GM12878 (cell line): ENCODE measurements around the gene NFASC. TPM values are rescaled to one million over a fixed set of nuclear protein-coding genes. Genes with fewer than 3 reads are reported as not detected.

Experiments
- ATAC-seq: fragments of 200-7000 bp; cut with Tn5 transposase; 3 replicates; pipeline ENCODE4 v1.9.1; 2020; ENCODE audit warnings: mild to moderate bottlenecking, moderate library complexity
- BruUV-seq: library from RNA; stranded (reverse); fragments of 400-500 nt; replicated peaks from 2 replicates; lab custom pipeline; 2021; lab: Mats Ljungman, UMichigan
- CTCF ChIA-PET: fragments of 300-600 bp; sonication (Branson Sonifier 250); formaldehyde crosslinking; extraction: SDS; loops from one replicate; lab custom pipeline; 2021; ENCODE audit warnings: inconsistent platforms; lab: Yijun Ruan, JAX
- POLR2A ChIA-PET: fragments of 350-600 bp; formaldehyde crosslinking; extraction: SDS; loops from one replicate; lab custom pipeline; 2021; ENCODE audit warnings: inconsistent platforms; lab: Charles Lee
- RAD21 ChIA-PET: fragments of 300-600 bp; sonication (Branson Sonifier 250); formaldehyde crosslinking; loops from one replicate; lab custom pipeline; 2023; ENCODE audit warnings: antibody characterized with exemption; ENCODE audit not compliant: unreplicated experiment; lab: Charles Lee
- SMC1A ChIA-PET: fragments of 300-600 bp; sonication (Branson Sonifier 250); formaldehyde crosslinking; loops from one replicate; lab custom pipeline; 2023; ENCODE audit not compliant: unreplicated experiment, uncharacterized antibody; lab: Charles Lee
- DNase-seq: peaks from one replicate; pipeline ENCODE4 v3.0.0-alpha.2; 2011; ENCODE audit warnings: low read depth, low spot score
- FAIRE-seq: peaks from 3 replicates; lab custom pipeline; 2011; peaks lifted over from hg19 to GRCh38; lab: Jason Lieb, UNC
- H2AFZ ChIP-seq: 2 replicates; pipeline ENCODE4 v1.6.0; 2011; ENCODE audit warnings: low read depth, low read length, control low read depth; ENCODE audit not compliant: control insufficient read depth
- H3K27ac ChIP-seq: 2 replicates; pipeline ENCODE4 v1.5.1; 2011; ENCODE audit warnings: control low read depth; ENCODE audit not compliant: control insufficient read depth, insufficient read depth
- H3K27me3 ChIP-seq, 2 experiments: replicated peaks in 1 of 2; 2 replicates each; pipeline versions ENCODE4 v1.6.0 to v1.6.1; 2011; ENCODE audit warnings: low read length in 1 of 2; ENCODE audit not compliant: control insufficient read depth in 2 of 2, insufficient read depth in 2 of 2
- H3K36me3 ChIP-seq, 2 experiments: 2 replicates each; pipeline ENCODE4 v1.5.1; 2011; ENCODE audit warnings: low read length in 1 of 2; ENCODE audit not compliant: control insufficient read depth in 2 of 2, insufficient read depth in 2 of 2
- H3K4me1 ChIP-seq: 2 replicates; pipeline ENCODE4 v1.6.1; 2011; ENCODE audit warnings: mild to moderate bottlenecking, low read length, moderate library complexity, mixed read lengths; ENCODE audit not compliant: control insufficient read depth, insufficient read depth
- H3K4me2 ChIP-seq: 2 replicates; pipeline ENCODE4 v1.6.0; 2011; ENCODE audit warnings: control low read depth; ENCODE audit not compliant: control insufficient read depth, insufficient read depth
- H3K4me3 ChIP-seq: fragments of 200-600 bp; sonication (generic); 2 replicates; pipeline ENCODE4 v1.5.1; 2016
- H3K79me2 ChIP-seq: 2 replicates; pipeline ENCODE4 v1.6.0; 2011; ENCODE audit warnings: low read length; ENCODE audit not compliant: control insufficient read depth, insufficient read depth
- H3K9ac ChIP-seq: 2 replicates; pipeline ENCODE4 v1.8.0; 2011; ENCODE audit warnings: low read length, control low read depth, mixed read lengths; ENCODE audit not compliant: control insufficient read depth, insufficient read depth
- H3K9me3 ChIP-seq: replicated peaks from 3 replicates; pipeline ENCODE4 v1.5.1; 2011; ENCODE audit warnings: mild to moderate bottlenecking, low read length; ENCODE audit not compliant: control insufficient read depth, insufficient read depth
- H4K20me1 ChIP-seq: 2 replicates; pipeline ENCODE4 v1.6.0; 2011; ENCODE audit not compliant: control insufficient read depth, insufficient read depth
- CBX3 ChIP-seq: fragments of 200-600 bp; sonication (generic); IDR thresholded peaks from 2 replicates; pipeline ENCODE4 v1.6.1; 2016; ENCODE audit warnings: low read depth, borderline replicate concordance
- FOXM1 ChIP-seq: IDR thresholded peaks from 2 replicates; pipeline ENCODE4 v1.6.1; 2012; ENCODE audit warnings: low read depth, mild to moderate bottlenecking, inconsistent platforms, low read length, moderate library complexity
- JUNB ChIP-seq: IDR thresholded peaks from 2 replicates; pipeline ENCODE4 v1.6.1; 2016; ENCODE audit warnings: antibody characterized with exemption, mild to moderate bottlenecking
- MTA3 ChIP-seq: IDR thresholded peaks from 2 replicates; pipeline ENCODE4 v1.6.1; 2012; ENCODE audit warnings: low read length, inconsistent platforms, borderline replicate concordance
- MYC ChIP-seq: IDR thresholded peaks from 2 replicates; pipeline ENCODE4 v1.6.1; 2011; ENCODE audit warnings: mild to moderate bottlenecking, low read length, moderate library complexity, inconsistent platforms; ENCODE audit not compliant: insufficient read depth, insufficient replicate concordance, insufficient read length, severe bottlenecking
- NFXL1 ChIP-seq: fragments of 450-650 bp; IDR thresholded peaks from 2 replicates; pipeline ENCODE4 v1.6.1; 2017; ENCODE audit warnings: antibody characterized with exemption, mild to moderate bottlenecking, borderline replicate concordance
- RB1 ChIP-seq: fragments of 450-650 bp; formaldehyde crosslinking; IDR thresholded peaks from 2 replicates; pipeline ENCODE4 v1.6.1; 2017; ENCODE audit warnings: mild to moderate bottlenecking, borderline replicate concordance
- RFX5 ChIP-seq: IDR thresholded peaks from 2 replicates; pipeline ENCODE4 v1.6.1; 2011; ENCODE audit warnings: low read depth, low read length, improper control_type of control experiment
- SMAD5 ChIP-seq: IDR thresholded peaks from 2 replicates; pipeline ENCODE4 v1.6.1; 2016; ENCODE audit warnings: antibody characterized with exemption, low read depth
- SUZ12 ChIP-seq: fragments of 200-600 bp; sonication (generic); IDR thresholded peaks from one replicate; pipeline ENCODE4 v1.6.1; 2018; ENCODE audit warnings: antibody characterized with exemption, mild to moderate bottlenecking; ENCODE audit not compliant: unreplicated experiment
- WGBS: methylation state at CpG from one replicate; pipeline ENCODE4 v1.1.6; 2016; ENCODE audit warnings: low lambda C conversion rate; ENCODE audit not compliant: insufficient replicate concordance, insufficient coverage; ENCODE audit errors: missing lambda C conversion rate; 5-methylcytosine and 5-hydroxymethylcytosine counted together
- in situ Hi-C: fragments of 300-500 bp; cut with MboI; formaldehyde crosslinking; loops from 9 replicates; pipeline ENCODE4 v1.14.3; 2018; ENCODE audit warnings: mixed read lengths
- intact Hi-C: fragments of 100-400 bp; cut with micrococcal nuclease; formaldehyde crosslinking; loops from one replicate; pipeline ENCODE4 v1.14.2; 2022; ENCODE audit not compliant: unreplicated experiment
- polyA plus RNA-seq, 11 experiments: library from polyadenylated mRNA; depleted of rRNA in 4 of 11; unstranded in 6 of 11; stranded (reverse) in 5 of 11; fragments of >200 nt; fragmentation: Nextera tagmentation in 4 of 11; fragmentation: Illumina TruSeq in 1 of 11; extraction: Ambion mirVana in 4 of 11; extraction: Trizol in 1 of 11; gene quantifications; 1 replicate in 1 of 11; 2 replicates in 10 of 11; pipeline versions ENCODE4 v1.2.1 to v1.2.3, GENCODE V29; 2011 to 2016; ENCODE audit warnings: inconsistent platforms in 2 of 11, missing spikeins in 2 of 11, low read depth in 1 of 11
- total RNA-seq, 4 experiments: library from RNA; depleted of rRNA in 3 of 4; stranded (reverse); fragments of >200 nt in 3 of 4; fragmentation: Illumina TruSeq in 1 of 4; extraction: Trizol in 1 of 4; gene quantifications; 2 replicates each; pipeline versions ENCODE4 v1.2.1 to v1.2.3, GENCODE V29; 2013 to 2021
- TF ChIP-seq, protein P1 (sequence below): IDR thresholded peaks from 2 replicates; pipeline ENCODE4 v1.6.1; 2012; ENCODE audit warnings: mild to moderate bottlenecking, low read depth, low read length
- TF ChIP-seq, protein P2 (sequence below): IDR thresholded peaks from 2 replicates; pipeline ENCODE4 v1.6.1; 2011; ENCODE audit warnings: mild to moderate bottlenecking, low read depth, low read length, moderate library complexity; ENCODE audit not compliant: insufficient replicate concordance

NFASC gene
- total and polyA plus RNA-seq, 10 of the 15 experiments (the other 5 are each of a cell fraction or from before 2014, with no cell fraction given), result 0.04 to 0.31 (median 0.12) TPM; not detected in 4

DNA sequence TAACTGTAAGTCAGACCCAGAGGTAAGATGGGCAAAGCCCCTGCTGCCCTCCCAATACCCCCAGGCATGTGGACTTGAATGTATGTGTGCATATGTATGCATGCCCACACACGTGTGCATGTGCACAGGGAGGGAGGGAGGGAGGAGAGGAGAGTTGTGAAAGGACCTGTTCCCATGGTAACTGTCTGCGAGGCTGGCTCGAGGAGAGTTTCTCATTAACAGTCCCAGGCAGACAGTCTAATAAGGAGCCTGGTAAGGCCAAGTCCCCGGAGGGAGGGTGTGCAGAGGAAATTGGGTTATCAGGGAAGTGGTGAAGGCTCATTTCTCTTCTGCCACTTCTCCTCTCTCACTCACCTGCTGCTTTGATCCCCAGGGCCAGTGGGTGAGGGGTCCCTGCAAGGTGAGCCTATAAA, 74.9 kb downstream of the NFASC start:
- BruUV-seq, result no TSS peak

More for the DNA sequence above, 74.9 kb downstream of the NFASC start:
- Histone ChIP-seq H3K79me2 (no peaks in the 10 kb centered on the region), H3K4me2 (no peak overlapping the region), H2AFZ (no peak overlapping the region), H3K27me3 (peaks cover 2 to 6% of the 10 kb centered on the region in 2 experiments; a peak in 3 of 4 replicates), H3K4me3 (no peak overlapping the region), H3K9me3 (no peaks in the 10 kb centered on the region), H3K4me1 (no peaks in the 10 kb centered on the region), H3K9ac (no peak overlapping the region), H3K36me3 (no peaks in the 10 kb centered on the region), H3K27ac (no peak overlapping the region), H4K20me1 (no peaks in the 10 kb centered on the region)
- intact Hi-C loops (loop anchor here (10.0 kb wide), 1 partner anchor 381 kb away; no protein-coding TSS in a partner anchor), in situ Hi-C loops (no loop called here)
- TF ChIP-seq MYC, result no peak
- no peak for TF ChIP-seq NFXL1
- no peak for TF ChIP-seq FOXM1
- TF ChIP-seq JUNB, result no peak
- no peak for TF ChIP-seq MTA3
- no peak for TF ChIP-seq SUZ12
- no peak for TF ChIP-seq SMAD5
- no peak for TF ChIP-seq RFX5
- TF ChIP-seq, protein P1, sequence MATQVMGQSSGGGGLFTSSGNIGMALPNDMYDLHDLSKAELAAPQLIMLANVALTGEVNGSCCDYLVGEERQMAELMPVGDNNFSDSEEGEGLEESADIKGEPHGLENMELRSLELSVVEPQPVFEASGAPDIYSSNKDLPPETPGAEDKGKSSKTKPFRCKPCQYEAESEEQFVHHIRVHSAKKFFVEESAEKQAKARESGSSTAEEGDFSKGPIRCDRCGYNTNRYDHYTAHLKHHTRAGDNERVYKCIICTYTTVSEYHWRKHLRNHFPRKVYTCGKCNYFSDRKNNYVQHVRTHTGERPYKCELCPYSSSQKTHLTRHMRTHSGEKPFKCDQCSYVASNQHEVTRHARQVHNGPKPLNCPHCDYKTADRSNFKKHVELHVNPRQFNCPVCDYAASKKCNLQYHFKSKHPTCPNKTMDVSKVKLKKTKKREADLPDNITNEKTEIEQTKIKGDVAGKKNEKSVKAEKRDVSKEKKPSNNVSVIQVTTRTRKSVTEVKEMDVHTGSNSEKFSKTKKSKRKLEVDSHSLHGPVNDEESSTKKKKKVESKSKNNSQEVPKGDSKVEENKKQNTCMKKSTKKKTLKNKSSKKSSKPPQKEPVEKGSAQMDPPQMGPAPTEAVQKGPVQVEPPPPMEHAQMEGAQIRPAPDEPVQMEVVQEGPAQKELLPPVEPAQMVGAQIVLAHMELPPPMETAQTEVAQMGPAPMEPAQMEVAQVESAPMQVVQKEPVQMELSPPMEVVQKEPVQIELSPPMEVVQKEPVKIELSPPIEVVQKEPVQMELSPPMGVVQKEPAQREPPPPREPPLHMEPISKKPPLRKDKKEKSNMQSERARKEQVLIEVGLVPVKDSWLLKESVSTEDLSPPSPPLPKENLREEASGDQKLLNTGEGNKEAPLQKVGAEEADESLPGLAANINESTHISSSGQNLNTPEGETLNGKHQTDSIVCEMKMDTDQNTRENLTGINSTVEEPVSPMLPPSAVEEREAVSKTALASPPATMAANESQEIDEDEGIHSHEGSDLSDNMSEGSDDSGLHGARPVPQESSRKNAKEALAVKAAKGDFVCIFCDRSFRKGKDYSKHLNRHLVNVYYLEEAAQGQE, result no peak
- TF ChIP-seq, protein P2, sequence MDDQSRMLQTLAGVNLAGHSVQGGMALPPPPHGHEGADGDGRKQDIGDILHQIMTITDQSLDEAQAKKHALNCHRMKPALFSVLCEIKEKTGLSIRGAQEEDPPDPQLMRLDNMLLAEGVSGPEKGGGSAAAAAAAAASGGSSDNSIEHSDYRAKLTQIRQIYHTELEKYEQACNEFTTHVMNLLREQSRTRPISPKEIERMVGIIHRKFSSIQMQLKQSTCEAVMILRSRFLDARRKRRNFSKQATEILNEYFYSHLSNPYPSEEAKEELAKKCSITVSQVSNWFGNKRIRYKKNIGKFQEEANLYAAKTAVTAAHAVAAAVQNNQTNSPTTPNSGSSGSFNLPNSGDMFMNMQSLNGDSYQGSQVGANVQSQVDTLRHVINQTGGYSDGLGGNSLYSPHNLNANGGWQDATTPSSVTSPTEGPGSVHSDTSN, result no peak
- no peak for TF ChIP-seq RB1
- no peak for TF ChIP-seq CBX3
- POLR2A ChIA-PET, result interaction anchor here (0.6 kb wide), 1 partner anchor 1644 kb away, joined by 5 read pairs; no protein-coding TSS in a partner anchor
- ATAC-seq, result no peak
- CTCF ChIA-PET, result interaction anchor here (0.5 kb wide), 1 partner anchor 637 kb away, joined by 5 read pairs; no protein-coding TSS in a partner anchor
- SMC1A ChIA-PET, result no interaction called here
- WGBS, result 20% methylated on average over 3 of the region's 4 CpGs
- no peak for FAIRE-seq
- no peak for DNase-seq
- RAD21 ChIA-PET, result no interaction called here
